HuH-7 (cell line): ENCODE results near the gene FOXF1.

ENCODE experiments used
- DNase-seq: peaks from one replicate; pipeline ENCODE4 v3.0.0; 2011; ENCODE audit warnings: low spot score

Gene FOXF1

GRCh38 chr16:86517652-86518258 lies 7.4 kb downstream of the FOXF1 start:
- peak; percentile 92 for DNase-seq

- no peak for DNase-seq
These were observed 8.8 kb downstream of the FOXF1 start for GRCh38 chr16:86519007-86519648.

DNA sequence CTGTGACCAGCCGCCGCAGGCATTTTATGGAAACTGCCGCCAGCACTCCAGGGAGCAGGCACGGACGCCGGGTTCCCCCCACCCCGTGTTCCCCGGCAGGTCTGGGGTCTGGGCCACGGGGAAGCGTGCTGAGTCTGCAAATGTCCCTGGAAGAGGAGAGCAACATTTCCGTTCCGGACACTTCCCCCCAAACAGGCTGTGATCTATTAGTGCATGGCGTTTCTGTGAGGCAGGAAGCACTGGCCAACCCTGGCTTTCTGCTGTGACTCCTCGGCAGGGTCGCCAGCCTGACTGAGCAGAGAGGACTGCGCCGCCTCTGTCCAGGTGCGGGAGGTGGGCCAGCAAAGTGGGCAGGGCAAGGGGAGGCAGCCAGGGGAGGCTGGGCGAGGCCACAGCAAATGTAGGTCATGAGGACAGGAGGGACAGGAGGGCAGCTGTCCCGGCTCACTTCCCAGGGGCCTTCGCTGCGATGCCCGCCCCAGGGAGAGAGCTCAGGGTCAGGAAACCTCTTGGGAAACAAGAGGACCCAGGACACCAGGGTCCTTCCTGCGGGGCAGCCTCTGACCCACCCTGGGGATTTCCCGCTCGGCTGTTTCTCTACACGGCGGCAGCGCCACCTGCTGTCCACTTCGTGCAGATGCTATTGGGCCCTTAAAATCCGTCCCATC lies 9.5 kb downstream of the FOXF1 start:
- DNase-seq: peak; percentile 96

- no peak for DNase-seq
These were observed 10.2 kb downstream of the FOXF1 start for GRCh38 chr16:86520317-86521210.

DNA sequence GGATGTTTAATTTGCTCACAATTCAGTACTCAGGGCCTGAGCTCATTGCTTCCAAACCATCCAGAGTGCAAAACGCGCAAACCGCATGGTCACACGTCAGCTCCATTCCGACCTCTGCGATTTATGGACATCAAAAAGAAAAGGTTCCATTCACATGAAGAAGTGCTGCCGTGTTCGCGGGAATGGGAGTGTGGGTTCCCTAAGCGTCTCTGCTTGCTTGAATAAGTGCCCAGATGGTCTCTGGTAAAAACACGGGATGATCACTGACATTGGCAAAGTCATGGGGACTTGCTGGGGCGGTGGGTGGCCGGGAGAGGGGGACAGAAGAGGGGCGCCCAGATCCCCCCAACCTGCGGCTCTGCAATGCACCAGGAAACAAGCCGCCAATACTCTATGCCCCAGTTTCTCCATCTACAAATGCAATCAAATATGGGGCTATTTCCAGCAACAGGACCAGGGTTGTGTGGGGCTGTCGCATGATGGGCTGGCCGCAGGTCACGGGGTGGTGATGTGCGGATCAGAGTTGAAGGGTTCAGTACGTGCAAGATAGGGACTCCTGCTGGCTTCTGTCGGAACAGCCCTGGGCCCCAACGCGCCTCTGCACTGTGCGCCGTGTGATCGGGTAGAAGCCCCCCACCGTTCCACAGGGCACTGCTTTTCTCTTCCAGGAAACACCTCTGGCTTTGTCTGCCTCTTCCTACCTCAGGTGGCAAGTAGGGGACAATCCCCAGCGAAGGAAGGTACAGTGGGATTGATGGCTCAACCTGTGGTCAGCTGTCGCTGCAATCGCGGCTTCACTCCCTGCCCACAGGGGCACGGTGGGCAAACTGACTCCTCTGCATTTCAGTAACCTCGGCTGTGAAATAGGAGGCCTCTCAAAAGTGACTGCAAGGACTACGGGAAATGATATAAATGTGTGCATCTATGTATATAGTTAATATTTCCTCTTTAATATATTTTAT lies 11.2 kb downstream of the FOXF1 start:
- DNase-seq: no peak

GRCh38 chr16:86522634-86523033 lies 12.3 kb downstream of the FOXF1 start:
- DNase-seq: no peak

DNA sequence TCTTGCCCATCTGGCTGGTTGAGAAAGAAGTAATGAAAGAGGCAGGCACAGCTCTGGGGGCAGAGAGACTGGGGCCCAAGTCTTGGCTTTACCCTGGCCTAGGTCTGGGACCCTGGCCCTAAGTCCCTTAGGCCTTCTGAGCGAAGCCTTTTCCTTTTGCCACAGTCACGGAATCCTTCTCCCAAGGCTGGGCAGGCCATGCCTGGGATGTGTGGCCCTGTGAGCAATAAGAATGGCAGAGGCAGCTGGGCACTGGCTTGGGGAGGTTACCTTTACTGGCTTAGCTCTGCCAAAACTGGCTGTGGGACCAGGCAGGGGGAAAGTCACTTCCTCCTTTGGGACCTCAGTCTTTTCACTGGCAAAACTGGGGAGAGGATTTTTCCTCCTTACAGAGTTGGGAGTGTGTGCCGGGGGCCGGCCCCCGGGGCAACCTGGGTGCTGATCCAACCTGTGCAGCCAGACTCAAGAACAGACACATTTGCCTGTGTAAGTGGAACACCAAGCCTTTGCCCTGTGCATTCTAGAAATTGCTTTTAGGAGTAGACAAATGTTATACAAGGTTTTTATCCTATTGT lies 12.9 kb downstream of the FOXF1 start:
- DNase-seq: no peak

GRCh38 chr16:86524029-86524428 lies 13.7 kb downstream of the FOXF1 start:
- DNase-seq: no peak

GRCh38 chr16:86525696-86526095 lies 15.4 kb downstream of the FOXF1 start:
- DNase-seq: no peak

DNA sequence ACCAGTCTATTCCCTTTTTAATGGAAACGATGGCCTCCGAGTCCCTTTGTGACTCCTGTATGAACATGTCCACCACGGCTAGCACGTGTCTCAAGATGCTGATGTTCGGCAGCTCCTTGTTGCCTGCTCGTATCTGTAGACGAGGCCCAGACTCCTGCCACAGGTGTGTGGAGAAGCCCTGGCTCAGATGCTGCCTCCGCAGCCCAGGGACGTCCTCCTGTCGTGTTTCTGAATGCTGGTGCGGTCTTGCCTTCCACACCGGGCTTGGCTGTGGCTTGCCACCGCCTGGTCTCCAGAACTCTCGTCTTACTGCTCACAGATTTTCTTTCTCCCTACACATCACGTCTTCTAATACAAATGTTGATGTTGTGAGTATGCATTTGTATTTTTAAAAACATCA lies 17.0 kb downstream of the FOXF1 start:
- DNase-seq: no peak

DNA sequence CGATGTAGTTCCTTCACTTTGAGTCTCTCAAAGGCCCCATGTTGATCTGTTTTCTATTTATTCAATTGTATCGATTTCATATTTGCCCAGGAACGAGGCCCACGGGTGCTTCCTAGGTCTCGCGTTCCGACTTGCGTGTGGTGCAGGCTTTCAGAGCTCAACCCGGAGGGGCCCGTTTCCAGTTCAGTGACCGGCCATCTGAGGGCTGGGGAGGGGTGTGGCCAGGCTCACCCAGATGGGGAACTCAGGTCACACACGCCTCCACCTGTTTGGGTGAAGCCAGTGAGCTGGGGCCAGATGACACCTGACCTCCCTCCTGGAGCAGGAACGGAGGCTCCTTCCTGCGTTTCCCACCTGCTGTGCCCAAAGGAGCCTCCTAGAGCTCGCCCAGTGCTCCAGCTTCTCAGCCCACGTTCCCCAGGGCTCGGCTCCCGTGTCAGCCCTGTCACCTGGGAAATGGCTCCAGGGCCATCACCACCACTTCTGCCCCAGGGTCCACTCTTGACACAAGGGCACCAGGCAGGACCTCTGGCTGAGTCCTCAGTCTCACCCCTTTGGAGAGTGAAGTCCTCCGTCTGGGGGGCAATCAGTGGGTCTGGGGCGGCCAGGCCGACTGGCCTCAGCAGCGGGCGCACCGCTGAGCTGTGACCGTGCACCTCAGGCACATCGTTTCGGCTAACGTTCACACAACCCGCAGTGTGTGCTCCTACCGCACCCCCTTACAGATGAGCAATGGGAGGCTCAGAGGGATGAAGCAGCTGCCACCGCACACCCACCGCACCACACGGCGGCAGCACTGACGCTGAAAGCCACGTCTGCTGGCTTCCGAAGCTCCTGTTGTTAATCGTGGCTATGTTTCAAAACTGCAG lies 18.0 kb downstream of the FOXF1 start:
- no peak for DNase-seq

DNA sequence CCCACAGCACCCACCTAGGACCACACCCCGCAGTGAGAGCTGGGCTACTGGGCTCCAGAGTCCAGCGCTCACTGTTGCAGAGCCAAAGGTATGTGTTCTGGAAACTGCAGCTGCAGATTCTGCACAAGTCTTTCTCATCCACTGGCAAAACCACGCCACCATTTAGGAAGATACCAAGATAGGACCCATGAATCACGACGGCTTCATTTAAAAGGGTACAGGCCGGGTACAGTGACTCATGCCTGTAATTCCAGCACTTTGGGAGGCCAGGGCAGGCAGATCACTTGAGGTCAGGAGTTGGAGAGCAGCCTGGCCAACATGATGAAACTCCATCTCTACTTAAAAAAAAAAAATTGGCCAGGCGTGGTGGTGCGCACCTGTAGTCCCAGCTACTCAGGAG lies 18.8 kb downstream of the FOXF1 start:
- no peak for DNase-seq

DNA sequence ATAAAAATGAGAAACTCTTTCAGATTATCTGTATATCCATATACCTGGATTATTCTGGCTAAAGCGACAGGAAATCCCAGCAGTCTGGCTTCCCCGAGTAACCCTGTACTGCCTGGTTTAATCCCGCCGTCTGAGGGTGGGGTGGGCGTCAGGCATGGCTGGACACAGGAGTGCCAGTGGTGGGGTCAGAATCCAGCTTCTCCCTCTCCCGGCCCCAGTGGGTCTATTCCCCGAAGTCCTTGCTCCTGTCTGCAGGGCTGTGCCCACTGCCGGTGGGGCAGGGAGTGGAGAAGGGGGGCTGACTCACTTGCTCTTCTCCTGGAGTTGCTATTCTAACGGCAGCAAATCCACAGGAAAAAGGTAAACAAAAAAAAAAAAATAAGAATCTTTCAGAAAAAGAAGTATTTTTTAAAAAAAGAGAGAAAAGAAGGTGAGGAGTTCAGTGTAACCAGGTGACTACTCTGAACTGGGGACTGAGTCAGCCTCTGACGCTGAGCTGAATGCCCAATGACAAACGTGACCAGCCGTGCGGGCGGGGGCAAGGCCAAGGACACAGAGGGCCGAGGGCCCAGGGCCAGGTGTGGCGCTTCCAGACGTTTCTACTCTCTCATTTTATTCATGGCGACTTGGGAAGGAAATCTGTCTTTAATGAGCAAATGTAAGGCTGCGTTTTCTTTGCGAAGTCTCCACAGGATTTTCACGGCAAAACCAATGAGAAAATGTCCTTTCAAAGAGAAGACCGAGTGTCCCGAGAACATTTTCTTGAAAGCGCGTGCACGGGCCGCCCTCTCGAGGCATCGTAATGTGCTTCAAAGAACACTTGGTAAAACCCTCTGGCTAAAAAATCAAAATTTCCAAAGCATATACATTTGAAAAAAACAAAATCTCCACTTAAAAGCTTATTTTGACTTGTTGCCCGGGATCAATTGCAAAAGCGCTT lies 20.2 kb downstream of the FOXF1 start:
- no peak for DNase-seq

- no peak for DNase-seq
These were observed 20.8 kb downstream of the FOXF1 start for GRCh38 chr16:86531191-86531545.

- no peak for DNase-seq
These were observed 21.6 kb downstream of the FOXF1 start for GRCh38 chr16:86531641-86532525.

- DNase-seq: no peak
These were observed 22.1 kb downstream of the FOXF1 start for GRCh38 chr16:86532526-86532815.

DNA sequence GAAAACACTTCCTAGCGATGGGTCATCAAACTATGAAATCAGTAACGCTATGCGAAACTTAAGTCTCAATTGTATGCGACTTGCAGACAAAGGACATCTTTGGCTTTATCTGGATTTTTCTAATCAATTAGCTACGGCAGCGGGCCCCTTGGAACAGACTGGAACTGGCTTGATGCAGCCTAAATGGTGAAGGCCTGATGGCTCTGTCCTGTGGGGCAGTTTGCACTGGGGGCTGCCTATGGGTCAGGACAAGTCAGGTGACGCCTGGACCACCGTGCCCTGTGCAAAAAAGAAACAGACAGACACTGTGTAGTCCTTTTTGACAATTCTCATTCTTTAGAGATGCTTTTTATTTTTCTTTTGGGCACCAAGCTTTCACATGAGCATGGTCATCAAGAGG lies 22.7 kb downstream of the FOXF1 start:
- no peak for DNase-seq

- no peak for DNase-seq
These were observed 23.5 kb downstream of the FOXF1 start for GRCh38 chr16:86533767-86534351.
